Stomach (tissue), 9 donors: ENCODE measurements around the gene TMEM107. TPM values are rescaled to one million over a fixed set of nuclear protein-coding genes. Genes with fewer than 3 reads are reported as not detected.

ENCODE experiments used
- DNase-seq, 2 donors: peaks; one replicate each; pipeline versions ENCODE4 v3.0.0 to v3.0.0-alpha.2; 2013 to 2019
- H3K27ac ChIP-seq, 5 donors: fragments of 200-600 bp in 4 of 5; sonication (generic) in 4 of 5; one replicate each; pipeline ENCODE4 v1.5.1; 2013 to 2019; ENCODE audit warnings: mild to moderate bottlenecking in 1 of 5, moderate library complexity in 1 of 5
- H3K27me3 ChIP-seq, 3 donors: fragments of 200-600 bp; sonication (generic); one replicate each; pipeline ENCODE4 v1.5.1; 2017 to 2019; ENCODE audit warnings: mixed run types in 1 of 3
- H3K36me3 ChIP-seq, 4 donors: fragments of 200-600 bp; sonication (generic); 1 replicate in 3 of 4; 2 replicates in 1 of 4; pipeline ENCODE4 v1.5.1; 2016 to 2019
- H3K4me1 ChIP-seq, 4 donors: fragments of 200-600 bp; sonication (generic); one replicate each; pipeline ENCODE4 v1.5.1; 2016 to 2019
- H3K4me3 ChIP-seq, 4 donors: fragments of 200-600 bp; sonication (generic) in 3 of 4; one replicate each; pipeline ENCODE4 v1.5.1; 2016 to 2019; ENCODE audit warnings: mild to moderate bottlenecking in 1 of 4
- H3K9me3 ChIP-seq, 4 donors: fragments of 200-600 bp; sonication (generic); one replicate each; pipeline ENCODE4 v1.5.1; 2016 to 2019
- CTCF ChIP-seq, 7 experiments: fragments of 450-650 bp in 4 of 7; fragments of 200-600 bp in 3 of 7; sonication (generic) in 3 of 7; IDR thresholded peaks; one replicate each; pipeline ENCODE4 v1.5.1; 2016 to 2019; ENCODE audit warnings: antibody characterized with exemption in 7 of 7, control low read depth in 2 of 7, mild to moderate bottlenecking in 1 of 7
- EP300 ChIP-seq: sonication (generic); formaldehyde crosslinking; IDR thresholded peaks from one replicate; pipeline ENCODE4 v1.6.1; 2017; ENCODE audit warnings: antibody characterized with exemption
- POLR2A ChIP-seq, 4 donors: fragments of 450-650 bp; IDR thresholded peaks; one replicate each; pipeline ENCODE4 v1.6.1; 2016; ENCODE audit warnings: antibody characterized with exemption in 4 of 4, control low read depth in 2 of 4, mild to moderate bottlenecking in 1 of 4, moderate library complexity in 1 of 4
- POLR2AphosphoS5 ChIP-seq, 3 donors: sonication (generic); formaldehyde crosslinking; IDR thresholded peaks; one replicate each; pipeline ENCODE4 v1.6.1; 2016; ENCODE audit warnings: antibody characterized with exemption in 3 of 3
- WGBS, 5 donors: extraction: QIAGEN DNeasy Blood & Tissue Kit in 3 of 5; methylation state at CpG; one replicate each; pipeline versions ENCODE4 v1.1.5 to v1.1.7; 2013 to 2018; 5-methylcytosine and 5-hydroxymethylcytosine counted together
- intact Hi-C: fragments of 100-400 bp; cut with DNase I; formaldehyde crosslinking; loops from one replicate; pipeline ENCODE4 v1.15.1; 2023; ENCODE audit warnings: low total_unique reads
- polyA plus RNA-seq, 3 donors: library from polyadenylated mRNA; stranded (reverse); fragments of 200-250 nt; gene quantifications; one replicate each; pipeline ENCODE4 v1.2.3, GENCODE V29; 2013
- total RNA-seq, 5 donors: library from RNA; depleted of rRNA; stranded (reverse); fragments of >200 nt; gene quantifications; one replicate each; pipeline versions ENCODE4 v1.1.0 to v1.2.3, GENCODE V29; 2014 to 2016
- donor health status: healthy with polysubstance abuse.
- donor health status: Bipolar disorder and iron deficiency.
- donor health status: healthy.

Gene TMEM107
- total and polyA plus RNA-seq, 8 donors = 5.2 to 37.6 (median 9.4) TPM

DNA sequence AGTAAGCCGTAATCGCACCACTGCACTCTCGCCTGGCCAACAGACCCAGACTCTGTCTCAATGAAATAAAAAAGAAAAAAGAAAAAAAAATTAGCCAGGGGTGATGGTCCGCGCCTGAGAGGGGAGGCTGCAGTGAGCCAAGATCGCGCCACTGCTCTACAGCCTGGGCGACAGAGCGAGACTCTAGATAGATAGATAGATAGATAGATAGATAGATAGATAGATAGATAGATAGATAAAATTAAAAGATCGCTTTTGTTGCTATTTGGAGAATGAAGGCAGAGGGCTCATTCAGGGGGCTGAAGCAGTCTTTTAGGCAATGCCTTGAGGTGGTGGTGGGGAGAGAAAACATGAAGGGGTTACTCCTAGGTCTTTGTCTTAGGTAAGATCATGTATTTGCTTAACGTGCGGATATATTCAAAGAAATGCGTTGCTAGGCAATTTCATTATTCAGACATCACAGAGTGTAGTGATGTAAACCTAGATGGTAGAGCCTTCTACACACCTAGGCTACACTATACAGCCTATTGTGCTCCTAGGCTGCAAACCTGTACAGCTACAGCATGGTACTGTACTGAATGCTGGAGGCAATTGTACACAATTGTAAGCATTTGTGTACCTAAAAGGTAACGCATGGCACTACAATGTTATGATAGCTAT, 47.9 kb downstream of the TMEM107 start:
- DNase-seq = no peak
- Histone ChIP-seq H3K27me3 (peaks cover 0 to 82% (median 26%) of the 10 kb centered on the region in 3 donors), H3K27ac (no peak overlapping the region), H3K36me3 (no peaks in the 10 kb centered on the region), H3K9me3 (no peaks in the 10 kb centered on the region), H3K4me3 (no peak overlapping the region), H3K4me1 (peaks cover 39 to 45% (median 43%) of the 10 kb centered on the region in 4 donors)
- TF ChIP-seq POLR2A (IDR thresholded peaks at IDR 0.05) (no peak), CTCF (IDR thresholded peaks at IDR 0.05) (no peak), POLR2AphosphoS5 (IDR thresholded peaks at IDR 0.05) (no peak), EP300 (no peak)
- WGBS, 5 donors = 58 to 74% (median 72%) methylated on average over 14 of the region's 14 CpGs
- intact Hi-C loops = no loop called here

- H3K36me3 ChIP-seq = no peaks in the 10 kb centered on the region
- H3K9me3 ChIP-seq = no peaks in the 10 kb centered on the region
- H3K27me3 ChIP-seq = peaks cover 0 to 96% (median 43%) of the 10 kb centered on the region in 3 donors
- TF ChIP-seq POLR2A (IDR thresholded peaks at IDR 0.05) = no peak
- no peak for TF ChIP-seq EP300
- no peak for TF ChIP-seq POLR2AphosphoS5 (IDR thresholded peaks at IDR 0.05)
- TF ChIP-seq CTCF (IDR thresholded peaks at IDR 0.05) = no peak
- intact Hi-C loops = no loop called here
- peak in 1 of 2 donors; percentile 83 for DNase-seq
- WGBS, 5 donors = 0 to 2% (median 0%) methylated on average over 23 to 45 of the region's 45 CpGs
- peak overlapping the region; percentile 65 to 72 (median 68) for H3K4me3 ChIP-seq
- peak overlapping the region; percentile 22 to 81 (median 57) for H3K27ac ChIP-seq
- H3K4me1 ChIP-seq = peaks cover 56 to 61% (median 60%) of the 10 kb centered on the region in 4 donors
Observed at GRCh38 chr17:8126491-8127066, 49.6 kb downstream of the TMEM107 start.

DNA sequence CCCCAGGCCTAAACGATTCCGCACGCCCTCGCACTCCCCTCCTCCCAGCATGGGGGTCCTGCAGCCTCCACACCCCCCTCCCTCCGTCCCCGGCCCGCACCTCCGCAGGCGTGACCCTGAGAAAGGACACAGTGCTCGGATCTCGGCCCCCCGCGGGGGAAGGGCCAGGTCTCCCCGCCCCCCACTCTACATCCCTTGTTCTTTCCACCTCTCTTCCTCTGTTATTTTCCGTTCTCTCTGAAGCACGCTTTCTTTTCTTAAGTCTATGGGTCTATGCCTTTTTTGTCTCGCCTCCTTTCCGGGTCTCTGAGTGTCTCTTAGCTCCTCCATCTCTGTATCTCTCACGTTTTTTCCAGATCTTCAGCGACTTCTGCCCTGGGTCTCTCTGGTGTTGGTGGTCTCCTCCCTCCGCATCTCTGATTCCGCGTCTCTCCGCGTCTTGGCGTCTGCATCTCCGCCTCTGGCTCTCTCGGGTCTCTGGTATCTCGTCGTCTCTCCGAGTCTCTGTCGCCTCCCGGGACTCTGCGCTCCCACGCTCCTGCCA, 50.2 kb downstream of the TMEM107 start:
- H3K27me3 ChIP-seq = peaks cover 0 to 96% (median 49%) of the 10 kb centered on the region in 3 donors
- intact Hi-C loops = no loop called here
- H3K4me3 ChIP-seq = peak overlapping the region; percentile 65 to 72 (median 68)
- H3K27ac ChIP-seq = peak overlapping the region; percentile 22 to 81 (median 36)
- no peaks in the 10 kb centered on the region for H3K36me3 ChIP-seq
- H3K4me1 ChIP-seq = peaks cover 62 to 67% (median 65%) of the 10 kb centered on the region in 4 donors
- 0 to 2% (median 0%) methylated on average over 35 of the region's 35 CpGs for WGBS, 5 donors
- DNase-seq = peak in 1 of 2 donors; percentile 67
- TF ChIP-seq CTCF (IDR thresholded peaks at IDR 0.05) (no peak), POLR2AphosphoS5 (IDR thresholded peaks at IDR 0.05) (no peak), POLR2A (IDR thresholded peaks at IDR 0.05) (no peak), EP300 (no peak)
- no peaks in the 10 kb centered on the region for H3K9me3 ChIP-seq

- Histone ChIP-seq H3K4me1 (peaks cover 68 to 74% (median 72%) of the 10 kb centered on the region in 4 donors), H3K4me3 (peak overlapping the region; percentile 65 to 72 (median 68)), H3K27me3 (peaks cover 0 to 97% (median 55%) of the 10 kb centered on the region in 3 donors), H3K36me3 (no peaks in the 10 kb centered on the region), H3K27ac (peak overlapping the region in 4 of 5 donors; percentile 33 to 81 (median 51)), H3K9me3 (no peaks in the 10 kb centered on the region)
- TF ChIP-seq EP300 (no peak), CTCF (IDR thresholded peaks at IDR 0.05) (no peak), POLR2AphosphoS5 (IDR thresholded peaks at IDR 0.05) (peak in 1 of 3 donors; percentile 57)
- peak; percentile 83 to 93 for DNase-seq
- 0 to 4% (median 3%) methylated on average over 37 to 40 of the region's 40 CpGs for WGBS, 5 donors
- intact Hi-C loops = no loop called here
Observed at GRCh38 chr17:8125154-8125946, 50.8 kb downstream of the TMEM107 start.
